ENCODE measurements around the gene RAB6A. TPM values are rescaled to one million over a fixed set of nuclear protein-coding genes. Genes with fewer than 3 reads are reported as not detected.

The RAB6A gene
- total and polyA plus RNA-seq, 10 of the 15 experiments (the other 5 are each of a cell fraction or from before 2014, with no cell fraction given), result 9.8 to 107 (median 34.1) TPM

DNA sequence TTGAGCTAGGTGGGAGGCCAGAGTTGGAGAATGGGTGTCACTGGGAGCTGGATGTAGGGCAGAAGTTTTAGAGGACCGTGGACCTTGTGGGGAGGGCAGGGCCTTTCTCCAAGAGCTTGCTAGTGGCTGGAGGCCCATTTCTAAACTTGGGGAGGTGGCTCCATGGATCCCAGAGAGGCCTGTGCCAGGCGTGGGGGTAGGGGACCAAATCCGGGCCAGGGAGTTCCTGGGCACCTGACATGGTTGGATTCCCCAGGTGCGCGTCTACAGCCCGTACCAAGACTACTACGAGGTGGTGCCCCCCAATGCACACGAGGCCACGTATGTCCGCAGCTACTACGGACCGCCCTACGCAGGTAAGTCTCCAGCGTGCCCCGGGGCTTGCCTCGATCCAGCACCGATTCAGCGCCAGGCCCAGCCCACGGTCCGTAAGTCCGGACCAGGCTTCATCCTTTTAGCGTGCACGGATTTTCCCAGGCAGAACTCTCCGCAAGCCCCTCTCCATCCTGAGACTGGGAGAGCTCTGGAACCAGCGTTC, 100.3 kb downstream of the RAB6A start:
- Histone ChIP-seq H4K20me1 (ENCODE audit: control insufficient read depth, insufficient read depth) (no peaks in the 10 kb centered on the region), H3K9me3 (replicated peaks; ENCODE audit: control insufficient read depth, insufficient read depth, low read length) (no peaks in the 10 kb centered on the region), H3K4me1 (ENCODE audit: control insufficient read depth, insufficient read depth, low read length) (no peaks in the 10 kb centered on the region), H3K4me3 (no peak overlapping the region; the same call in 1 of the 2 replicates), H3K27me3 (replicated peaks in 1 of 2; ENCODE audit: control insufficient read depth in 2 of 2, insufficient read depth in 2 of 2, low read length in 1 of 2) (no peaks in the 10 kb centered on the region), H3K9ac (ENCODE audit: control insufficient read depth, insufficient read depth, low read length) (no peak overlapping the region), H3K27ac (ENCODE audit: control insufficient read depth, insufficient read depth) (no peak overlapping the region), H3K36me3 (ENCODE audit: control insufficient read depth in 2 of 2, insufficient read depth in 2 of 2, low read length in 1 of 2) (no peaks in the 10 kb centered on the region), H3K4me2 (ENCODE audit: control insufficient read depth, insufficient read depth) (peak overlapping the region; percentile 86), H3K79me2 (ENCODE audit: control insufficient read depth, insufficient read depth, low read length) (no peaks in the 10 kb centered on the region), H2AFZ (ENCODE audit: control insufficient read depth, low read depth, low read length) (peak overlapping the region; percentile 45; the same call in 1 of the 2 replicates)
- ATAC-seq, result peak; percentile 41
- no peak for FAIRE-seq
- SMC1A ChIA-PET (ENCODE audit: uncharacterized antibody, unreplicated experiment), result interaction anchor here (0.8 to 6.3 kb wide), 16 partner anchors 12 to 323 kb away, joined by 3 to 79 read pairs (median 5); no protein-coding TSS in a partner anchor
- RAD21 ChIA-PET (ENCODE audit: unreplicated experiment), result interaction anchor here (0.9 to 5.2 kb wide), 18 partner anchors 13 to 366 kb away, joined by 3 to 64 read pairs (median 6); partner anchors contain the start of genes ARHGEF17 and FAM168A
- DNase-seq (ENCODE audit: low read depth, low spot score), result no peak
- CTCF ChIA-PET, result interaction anchor here (0.6 to 8.1 kb wide), 51 partner anchors 10 to 796 kb away, joined by 3 to 173 read pairs (median 5); partner anchors contain the start of genes RAB6A and RELT
- POLR2A ChIA-PET, result interaction anchor here (1.2 to 1.3 kb wide), 2 partner anchors 35 to 309 kb away, joined by 4 read pairs; no protein-coding TSS in a partner anchor
- in situ Hi-C loops (cut with MboI), result loop anchor here (5.0 kb wide), 2 partner anchors 258 to 308 kb away; no protein-coding TSS in a partner anchor
- intact Hi-C loops (cut with micrococcal nuclease; ENCODE audit: unreplicated experiment), result loop anchor here (1.0 to 5.0 kb wide), 5 partner anchors 35 to 310 kb away; no protein-coding TSS in a partner anchor
- WGBS (ENCODE audit: insufficient coverage, insufficient replicate concordance, low lambda C conversion rate, missing lambda C conversion rate), result 55% methylated on average over 25 of the region's 25 CpGs
- BruUV-seq (replicated peaks), result no TSS peak
- TF ChIP-seq POU2F2 (IDR thresholded peaks at IDR 0.05; ENCODE audit: borderline replicate concordance, low read depth, low read length) (no peak), IRF5 (IDR thresholded peaks at IDR 0.05; ENCODE audit: borderline replicate concordance) (no peak), CHD2 (IDR thresholded peaks at IDR 0.05; ENCODE audit: borderline replicate concordance, low read depth, low read length) (no peak), BMI1 (IDR thresholded peaks at IDR 0.05; ENCODE audit: borderline replicate concordance) (no peak), CBX3 (IDR thresholded peaks at IDR 0.05; ENCODE audit: borderline replicate concordance, low read depth) (no peak), MXI1 (IDR thresholded peaks at IDR 0.05; ENCODE audit: low read depth, low read length) (no peak), NFYB (IDR thresholded peaks at IDR 0.05; ENCODE audit: insufficient read depth, low read depth, low read length) (no peak), RFX5 (IDR thresholded peaks at IDR 0.05; ENCODE audit: low read depth, low read length) (no peak), MYC (IDR thresholded peaks at IDR 0.05; ENCODE audit: insufficient read depth, insufficient read length, insufficient replicate concordance, low read length, severe bottlenecking) (no peak), BCL3 (IDR thresholded peaks at IDR 0.05; ENCODE audit: borderline replicate concordance, insufficient read depth, low read depth, low read length, poor library complexity, severe bottlenecking) (no peak), CHD4 (IDR thresholded peaks at IDR 0.05) (no peak), POLR2AphosphoS2 (IDR thresholded peaks at IDR 0.05; ENCODE audit: low read depth, low read length) (no peak)
- TF ChIP-seq, protein P1, sequence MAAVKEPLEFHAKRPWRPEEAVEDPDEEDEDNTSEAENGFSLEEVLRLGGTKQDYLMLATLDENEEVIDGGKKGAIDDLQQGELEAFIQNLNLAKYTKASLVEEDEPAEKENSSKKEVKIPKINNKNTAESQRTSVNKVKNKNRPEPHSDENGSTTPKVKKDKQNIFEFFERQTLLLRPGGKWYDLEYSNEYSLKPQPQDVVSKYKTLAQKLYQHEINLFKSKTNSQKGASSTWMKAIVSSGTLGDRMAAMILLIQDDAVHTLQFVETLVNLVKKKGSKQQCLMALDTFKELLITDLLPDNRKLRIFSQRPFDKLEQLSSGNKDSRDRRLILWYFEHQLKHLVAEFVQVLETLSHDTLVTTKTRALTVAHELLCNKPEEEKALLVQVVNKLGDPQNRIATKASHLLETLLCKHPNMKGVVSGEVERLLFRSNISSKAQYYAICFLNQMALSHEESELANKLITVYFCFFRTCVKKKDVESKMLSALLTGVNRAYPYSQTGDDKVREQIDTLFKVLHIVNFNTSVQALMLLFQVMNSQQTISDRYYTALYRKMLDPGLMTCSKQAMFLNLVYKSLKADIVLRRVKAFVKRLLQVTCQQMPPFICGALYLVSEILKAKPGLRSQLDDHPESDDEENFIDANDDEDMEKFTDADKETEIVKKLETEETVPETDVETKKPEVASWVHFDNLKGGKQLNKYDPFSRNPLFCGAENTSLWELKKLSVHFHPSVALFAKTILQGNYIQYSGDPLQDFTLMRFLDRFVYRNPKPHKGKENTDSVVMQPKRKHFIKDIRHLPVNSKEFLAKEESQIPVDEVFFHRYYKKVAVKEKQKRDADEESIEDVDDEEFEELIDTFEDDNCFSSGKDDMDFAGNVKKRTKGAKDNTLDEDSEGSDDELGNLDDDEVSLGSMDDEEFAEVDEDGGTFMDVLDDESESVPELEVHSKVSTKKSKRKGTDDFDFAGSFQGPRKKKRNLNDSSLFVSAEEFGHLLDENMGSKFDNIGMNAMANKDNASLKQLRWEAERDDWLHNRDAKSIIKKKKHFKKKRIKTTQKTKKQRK (IDR thresholded peaks at IDR 0.05; ENCODE audit: low read depth, low read length), result no peak
- TF ChIP-seq, protein P2, sequence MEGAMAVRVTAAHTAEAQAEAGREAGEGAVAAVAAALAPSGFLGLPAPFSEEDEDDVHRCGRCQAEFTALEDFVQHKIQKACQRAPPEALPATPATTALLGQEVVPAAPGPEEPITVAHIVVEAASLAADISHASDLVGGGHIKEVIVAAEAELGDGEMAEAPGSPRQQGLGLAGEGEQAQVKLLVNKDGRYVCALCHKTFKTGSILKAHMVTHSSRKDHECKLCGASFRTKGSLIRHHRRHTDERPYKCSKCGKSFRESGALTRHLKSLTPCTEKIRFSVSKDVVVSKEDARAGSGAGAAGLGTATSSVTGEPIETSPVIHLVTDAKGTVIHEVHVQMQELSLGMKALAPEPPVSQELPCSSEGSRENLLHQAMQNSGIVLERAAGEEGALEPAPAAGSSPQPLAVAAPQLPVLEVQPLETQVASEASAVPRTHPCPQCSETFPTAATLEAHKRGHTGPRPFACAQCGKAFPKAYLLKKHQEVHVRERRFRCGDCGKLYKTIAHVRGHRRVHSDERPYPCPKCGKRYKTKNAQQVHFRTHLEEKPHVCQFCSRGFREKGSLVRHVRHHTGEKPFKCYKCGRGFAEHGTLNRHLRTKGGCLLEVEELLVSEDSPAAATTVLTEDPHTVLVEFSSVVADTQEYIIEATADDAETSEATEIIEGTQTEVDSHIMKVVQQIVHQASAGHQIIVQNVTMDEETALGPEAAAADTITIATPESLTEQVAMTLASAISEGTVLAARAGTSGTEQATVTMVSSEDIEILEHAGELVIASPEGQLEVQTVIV (IDR thresholded peaks at IDR 0.05; ENCODE audit: borderline replicate concordance, partially characterized antibody), result no peak

All from GM12878 (cell line).